Left lobe of liver (tissue), 2 donors: ENCODE data around the gene DEPDC5. TPM values are rescaled to one million over a fixed set of nuclear protein-coding genes. Genes with fewer than 3 reads are reported as not detected.

ENCODE experiments used
- ATAC-seq: fragments of 200-7000 bp; cut with Tn5 transposase; one replicate; pipeline ENCODE4 v1.9.1; 2020; ENCODE audit warnings: mild to moderate bottlenecking, moderate library complexity
- DNase-seq: peaks from one replicate; pipeline ENCODE4 v3.0.0-alpha.2; 2020; ENCODE audit warnings: low spot score
- total RNA-seq: library from RNA; stranded (reverse); gene quantifications from one replicate; pipeline ENCODE4 v1.2.1, GENCODE V29; 2021
- donor health status: DM: no; HTN: no; CAD: no; lungs with moderate emphysema.
- donor health status: DM: no; HTN: yes; CAD: no.

The DEPDC5 gene
- total RNA-seq, 1 donor from 2014 or later = 18.1 TPM

GRCh38 chr22:31883989-31884388 is 130.2 kb downstream of the DEPDC5 start:
- DNase-seq (no peak), ATAC-seq (no peak)

- ATAC-seq (no peak), DNase-seq (no peak)
These were observed 137.7 kb downstream of the DEPDC5 start for GRCh38 chr22:31891366-31892079.

- no peak for ATAC-seq
- DNase-seq = no peak
These were observed 138.2 kb downstream of the DEPDC5 start for GRCh38 chr22:31892080-31892433.

GRCh38 chr22:31893460-31893859 is 139.6 kb downstream of the DEPDC5 start:
- DNase-seq (no peak), ATAC-seq (no peak)

- no peak for ATAC-seq
- DNase-seq = no peak
These were observed 141.7 kb downstream of the DEPDC5 start for GRCh38 chr22:31895411-31896123.

GRCh38 chr22:31896472-31896871 is 142.7 kb downstream of the DEPDC5 start:
- no peak for DNase-seq
- ATAC-seq = no peak

GRCh38 chr22:31897842-31898805 is 144.3 kb downstream of the DEPDC5 start:
- DNase-seq = no peak
- no peak for ATAC-seq

GRCh38 chr22:31898926-31899325 is 145.1 kb downstream of the DEPDC5 start:
- DNase-seq (no peak), ATAC-seq (no peak)

GRCh38 chr22:31899669-31900068 is 145.8 kb downstream of the DEPDC5 start:
- DNase-seq (no peak), ATAC-seq (no peak)

- DNase-seq (no peak), ATAC-seq (peak; percentile 40)
These were observed 147.7 kb downstream of the DEPDC5 start for GRCh38 chr22:31901388-31902137.

GRCh38 chr22:31904651-31905050 is 150.8 kb downstream of the DEPDC5 start:
- ATAC-seq (no peak), DNase-seq (no peak)

- no peak for DNase-seq
- no peak for ATAC-seq
These were observed 151.5 kb downstream of the DEPDC5 start for GRCh38 chr22:31905356-31905755.

- no peak for ATAC-seq
- no peak for DNase-seq
These were observed 152.3 kb downstream of the DEPDC5 start for GRCh38 chr22:31906086-31906485.

GRCh38 chr22:31906569-31906968 is 152.8 kb downstream of the DEPDC5 start:
- ATAC-seq = no peak
- no peak for DNase-seq

- DNase-seq = no peak
- no peak for ATAC-seq
These were observed 156.2 kb downstream of the DEPDC5 start for GRCh38 chr22:31909977-31910376.

GRCh38 chr22:31911565-31912406 is 158.0 kb downstream of the DEPDC5 start:
- ATAC-seq = no peak
- no peak for DNase-seq

- no peak for ATAC-seq
These were observed 158.6 kb downstream of the DEPDC5 start for GRCh38 chr22:31912407-31912743.

GRCh38 chr22:31915586-31915985 is 161.8 kb downstream of the DEPDC5 start:
- ATAC-seq (peak; percentile 9), DNase-seq (no peak)

More at GRCh38 chr22:31912407-31912743, 158.6 kb downstream of the DEPDC5 start:
- DNase-seq = no peak

GRCh38 chr22:31917227-31917921 is 163.6 kb downstream of the DEPDC5 start:
- ATAC-seq (peak; percentile 45), DNase-seq (no peak)
